A549 (cell line): ENCODE results near the gene RACGAP1. TPM values are rescaled to one million over a fixed set of nuclear protein-coding genes. Genes with fewer than 3 reads are reported as not detected.

Experiments used
- ATAC-seq, 2 experiments: fragments of 200-7000 bp in 1 of 2; fragments of >200 bp in 1 of 2; cut with Nextera tagmentation in 1 of 2; cut with Tn5 transposase in 1 of 2; 3 replicates each; pipeline versions ENCODE4 v1.8.0 to v1.9.1; 2018 to 2020; ENCODE audit warnings: mild to moderate bottlenecking in 1 of 2, moderate library complexity in 1 of 2
- CTCF ChIA-PET: fragments of 300-600 bp; sonication (Branson Sonifier 250); formaldehyde crosslinking; extraction: SDS; loops from one replicate; lab custom pipeline; 2021; ENCODE audit warnings: antibody characterized with exemption, inconsistent platforms; lab: Yijun Ruan, JAX
- POLR2A ChIA-PET: fragments of 350-600 bp; formaldehyde crosslinking; extraction: SDS; loops from one replicate; lab custom pipeline; 2021; ENCODE audit warnings: antibody characterized with exemption, inconsistent platforms; lab: Yijun Ruan, JAX
- DNase-seq, 2 experiments: peaks; one replicate each; pipeline versions ENCODE4 v3.0.0 to v3.0.0-alpha.2; 2011 to 2016; ENCODE audit warnings: low read depth in 1 of 2, low spot score in 1 of 2
- FAIRE-seq: peaks from 2 replicates; lab custom pipeline; 2011; peaks lifted over from hg19 to GRCh38; lab: Jason Lieb, UNC
- H3K27ac ChIP-seq, 2 experiments: fragments of >200 bp; sonication (Bioruptor Twin); formaldehyde crosslinking; 3 replicates each; pipeline ENCODE4 v1.5.1; 2016 to 2017
- H3K4me1 ChIP-seq: fragments of >200 bp; sonication (Bioruptor Twin); formaldehyde crosslinking; 3 replicates; pipeline ENCODE4 v1.6.1; 2016
- H3K4me2 ChIP-seq: fragments of >200 bp; sonication (Bioruptor Twin); formaldehyde crosslinking; 3 replicates; pipeline ENCODE4 v1.6.1; 2016
- H3K4me3 ChIP-seq: fragments of >200 bp; sonication (Bioruptor Twin); formaldehyde crosslinking; 3 replicates; pipeline ENCODE4 v1.5.1; 2016
- H3K9me3 ChIP-seq: fragments of >200 bp; sonication (Bioruptor Twin); formaldehyde crosslinking; 3 replicates; pipeline ENCODE4 v1.6.1; 2016
- ATOH8 ChIP-seq: fragments of 250-450 bp; sonication (Bioruptor Pico); IDR thresholded peaks from 2 replicates; pipeline ENCODE4 v1.5.0; 2020; ENCODE audit warnings: low read depth, mild to moderate bottlenecking, moderate library complexity
- CEBPB ChIP-seq, 2 experiments: fragments of >200 bp in 1 of 2; sonication (Bioruptor Twin) in 1 of 2; formaldehyde crosslinking in 1 of 2; IDR thresholded peaks; 2 replicates each; pipeline ENCODE4 v1.6.1; 2012 to 2016
- EHF ChIP-seq: fragments of 250-450 bp; sonication (Bioruptor Pico); IDR thresholded peaks from 2 replicates; pipeline ENCODE4 v1.5.0; 2020; ENCODE audit warnings: mild to moderate bottlenecking
- FOSL2 ChIP-seq, 2 experiments: fragments of 450-650 bp in 1 of 2; fragments of >200 bp in 1 of 2; sonication (Bioruptor Twin) in 1 of 2; formaldehyde crosslinking; IDR thresholded peaks; 2 replicates each; pipeline versions ENCODE4 v1.5.0 to v1.6.1; 2016 to 2020; ENCODE audit warnings: mild to moderate bottlenecking in 1 of 2, moderate library complexity in 1 of 2
- HOXB5 ChIP-seq: fragments of 250-450 bp; sonication (Bioruptor Pico); IDR thresholded peaks from 2 replicates; pipeline ENCODE4 v1.5.0; 2020; ENCODE audit warnings: mild to moderate bottlenecking, moderate library complexity
- MAFK ChIP-seq: fragments of 450-650 bp; IDR thresholded peaks from 2 replicates; pipeline ENCODE4 v1.6.1; 2014; ENCODE audit not compliant: partially characterized antibody
- MYC ChIP-seq: IDR thresholded peaks from 2 replicates; pipeline ENCODE4 v1.6.1; 2012; ENCODE audit warnings: mild to moderate bottlenecking, inconsistent platforms, low read length, improper control_type of control experiment, borderline replicate concordance
- NFE2L2 ChIP-seq: fragments of 150-350 bp; conservative IDR thresholded peaks from 2 replicates; pipeline ENCODE4 v1.6.1; 2014; ENCODE audit warnings: low read length
- POLR2A ChIP-seq: IDR thresholded peaks from 2 replicates; pipeline ENCODE4 v1.6.1; 2012; ENCODE audit warnings: mild to moderate bottlenecking, low read length
- POLR2AphosphoS2 ChIP-seq: conservative IDR thresholded peaks from 2 replicates; pipeline ENCODE4 v1.6.1; 2012; ENCODE audit warnings: low read length, improper control_type of control experiment, inconsistent platforms
- RAD21 ChIP-seq, 2 experiments: fragments of >200 bp in 1 of 2; sonication (Bioruptor Twin) in 1 of 2; formaldehyde crosslinking in 1 of 2; IDR thresholded peaks in 1 of 2; conservative IDR thresholded peaks in 1 of 2; 2 replicates in 1 of 2; 3 replicates in 1 of 2; pipeline ENCODE4 v1.6.1; 2012 to 2018; ENCODE audit warnings: inconsistent platforms in 1 of 2
- RARB ChIP-seq: fragments of 250-450 bp; sonication (Bioruptor Pico); IDR thresholded peaks from 2 replicates; pipeline ENCODE4 v1.8.0; 2021; ENCODE audit warnings: mild to moderate bottlenecking, moderate library complexity
- RCOR1 ChIP-seq: fragments of 150-350 bp; IDR thresholded peaks from 2 replicates; pipeline ENCODE4 v1.6.1; 2014; ENCODE audit warnings: antibody characterized with exemption, low read length, low read depth
- RFX5 ChIP-seq: fragments of 450-650 bp; IDR thresholded peaks from 2 replicates; pipeline ENCODE4 v1.7.1; 2014; ENCODE audit warnings: antibody characterized with exemption, mild to moderate bottlenecking, moderate library complexity
- TP53 ChIP-seq: fragments of 250-450 bp; sonication (Bioruptor Pico); IDR thresholded peaks from 2 replicates; pipeline ENCODE4 v1.5.0; 2021; ENCODE audit warnings: mild to moderate bottlenecking, moderate library complexity
- ZNF302 ChIP-seq: fragments of 250-450 bp; sonication (Bioruptor Pico); IDR thresholded peaks from 2 replicates; pipeline ENCODE4 v1.9.0; 2021; ENCODE audit warnings: inconsistent platforms, mild to moderate bottlenecking, moderate library complexity
- WGBS: methylation state at CpG from one replicate; pipeline ENCODE4 v1.1.6; 2017; ENCODE audit errors: missing lambda C conversion rate; 5-methylcytosine and 5-hydroxymethylcytosine counted together
- polyA plus RNA-seq, 4 experiments: library from polyadenylated mRNA; depleted of rRNA in 3 of 4; stranded (reverse); fragments of >200 nt; fragmentation: RNase III in 1 of 4; extraction: RNeasy Plus Mini Kit Qiagen cat#74134 plus additional on column Dnase treatment in 1 of 4; gene quantifications; 2 replicates in 3 of 4; 3 replicates in 1 of 4; pipeline ENCODE4 v1.2.3, GENCODE V29; 2011 to 2017
- TF ChIP-seq, protein P1 (sequence below): fragments of 250-450 bp; sonication (Bioruptor Pico); IDR thresholded peaks from 2 replicates; pipeline ENCODE4 v1.5.0; 2021; ENCODE audit warnings: mild to moderate bottlenecking, moderate library complexity, borderline replicate concordance

Gene RACGAP1
- polyA plus RNA-seq, 2 of the 4 experiments (the other 2 are of a cell fraction) = 103 to 107 TPM

DNA sequence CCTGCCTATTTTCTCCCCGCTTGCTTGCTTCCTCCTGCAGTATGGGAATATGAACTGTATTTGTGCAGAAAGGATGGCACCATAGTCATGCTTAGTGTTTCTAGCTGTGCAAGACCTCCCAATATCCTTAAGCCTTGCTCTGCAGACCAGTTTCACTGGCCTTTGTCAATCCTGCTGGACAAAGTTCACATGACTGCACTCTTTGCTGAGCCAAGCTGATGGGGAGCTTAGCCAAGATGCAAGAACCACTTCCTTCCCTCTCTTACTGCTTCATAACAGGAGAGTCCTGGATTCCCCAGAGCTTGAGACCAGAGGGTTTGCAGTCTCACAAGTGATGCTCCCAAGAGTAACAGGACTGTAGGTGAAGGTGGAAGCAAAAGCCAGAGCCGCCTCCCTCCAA, 35.9 kb upstream of the RACGAP1 start:
- peaks cover 15% of the 10 kb centered on the region for H3K4me1 ChIP-seq
- WGBS = 84% methylated on average over 2 of the region's 2 CpGs
- no peak overlapping the region for H3K4me2 ChIP-seq
- no peak for TF ChIP-seq EHF (CRISPR knock-in tag)
- no peak for TF ChIP-seq FOSL2 (IDR thresholded peaks at IDR 0.05)
- TF ChIP-seq FOSL2 (CRISPR knock-in tag; IDR thresholded peaks at IDR 0.05) = no peak
- no peak for TF ChIP-seq HOXB5 (CRISPR knock-in tag)
- ATAC-seq = no peak
- H3K27ac ChIP-seq = no peak overlapping the region
- DNase-seq = no peak
- no peak for FAIRE-seq
- ChIA-PET POLR2A (no interaction called here), CTCF (interaction anchor here (1.0 to 33.6 kb wide), 7 partner anchors 10 to 194 kb away, joined by 3 to 708 read pairs (median 20); partner anchors contain the start of genes AQP5 and AQP6)
- H3K4me3 ChIP-seq = no peak overlapping the region
- H3K9me3 ChIP-seq = no peaks in the 10 kb centered on the region

DNA sequence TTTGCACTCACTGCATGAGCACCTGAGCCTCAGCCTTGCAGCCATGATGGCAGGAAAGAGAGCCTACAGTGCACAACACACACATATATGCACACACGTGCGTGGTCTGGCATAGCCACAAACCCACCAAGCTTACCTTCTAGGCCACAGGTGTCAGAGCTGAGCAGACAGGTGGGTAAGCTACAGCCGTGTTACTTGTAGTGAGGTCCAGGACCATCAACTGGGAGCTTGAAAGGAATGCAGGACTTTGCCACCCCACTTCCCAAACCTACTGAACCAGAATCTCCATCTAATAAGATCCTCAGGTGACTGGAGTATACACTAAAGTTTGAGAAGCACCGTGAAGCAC, 34.8 kb upstream of the RACGAP1 start:
- TF ChIP-seq RFX5 (no peak), MYC (no peak), RARB (CRISPR knock-in tag) (no peak), CEBPB (IDR thresholded peaks at IDR 0.05) (no peak), NFE2L2 (no peak), HOXB5 (CRISPR knock-in tag) (no peak), POLR2AphosphoS2 (no peak), RAD21 (conservative IDR thresholded peaks at IDR 0.05 in 1 of 2, IDR thresholded peaks at IDR 0.05 in 1 of 2) (no peak), RCOR1 (no peak)
- ATAC-seq (no peak), FAIRE-seq (no peak), DNase-seq (no peak)
- Histone ChIP-seq H3K4me2 (no peak overlapping the region), H3K4me1 (peaks cover 18% of the 10 kb centered on the region), H3K9me3 (no peaks in the 10 kb centered on the region), H3K27ac (no peak overlapping the region), H3K4me3 (no peak overlapping the region)
- WGBS = 73% methylated on average over 4 of the region's 4 CpGs
- ChIA-PET POLR2A (no interaction called here), CTCF (interaction anchor here (1.4 to 33.6 kb wide), 7 partner anchors 10 to 255 kb away, joined by 3 to 708 read pairs (median 5); partner anchors contain the start of genes AQP5, AQP6 and COX14)

DNA sequence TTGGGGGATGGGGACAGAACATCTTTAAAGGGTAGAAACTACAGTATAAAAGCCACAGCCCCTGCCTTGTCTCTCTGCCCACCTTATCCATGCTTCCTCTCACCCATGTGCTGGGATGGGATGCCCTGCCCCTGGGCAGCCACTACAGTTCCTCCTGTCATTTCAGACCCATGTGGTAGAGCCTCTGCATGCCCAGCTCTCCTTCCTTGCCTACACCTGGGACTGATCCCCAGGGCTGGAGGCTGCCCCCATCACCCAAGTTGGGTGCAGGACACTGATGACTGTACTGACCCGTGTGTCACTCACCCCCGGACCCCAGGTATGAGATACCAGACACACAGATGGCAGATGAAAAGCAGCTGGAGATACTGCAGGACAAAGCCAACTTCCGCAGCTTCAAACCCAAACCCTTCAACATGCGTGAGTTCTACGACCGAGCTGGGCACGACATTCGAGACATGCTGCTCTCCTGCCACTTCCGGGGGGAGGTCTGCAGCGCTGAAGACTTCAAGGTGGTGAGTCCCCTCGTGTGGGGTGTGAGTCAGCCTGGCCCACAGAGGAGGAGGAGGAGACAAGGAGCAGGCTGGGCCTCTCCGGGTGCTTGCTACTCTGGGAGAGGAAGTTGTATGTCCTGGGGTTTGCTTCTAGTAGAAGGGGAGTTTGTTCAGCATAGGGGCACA, 34.3 kb upstream of the RACGAP1 start:
- H3K4me2 ChIP-seq = no peak overlapping the region
- 69% methylated on average over 12 of the region's 12 CpGs for WGBS
- TF ChIP-seq ZNF302 (no peak), TP53 (no peak), POLR2A (no peak), ATOH8 (CRISPR knock-in tag) (no peak), MAFK (no peak)
- TF ChIP-seq, protein P1, sequence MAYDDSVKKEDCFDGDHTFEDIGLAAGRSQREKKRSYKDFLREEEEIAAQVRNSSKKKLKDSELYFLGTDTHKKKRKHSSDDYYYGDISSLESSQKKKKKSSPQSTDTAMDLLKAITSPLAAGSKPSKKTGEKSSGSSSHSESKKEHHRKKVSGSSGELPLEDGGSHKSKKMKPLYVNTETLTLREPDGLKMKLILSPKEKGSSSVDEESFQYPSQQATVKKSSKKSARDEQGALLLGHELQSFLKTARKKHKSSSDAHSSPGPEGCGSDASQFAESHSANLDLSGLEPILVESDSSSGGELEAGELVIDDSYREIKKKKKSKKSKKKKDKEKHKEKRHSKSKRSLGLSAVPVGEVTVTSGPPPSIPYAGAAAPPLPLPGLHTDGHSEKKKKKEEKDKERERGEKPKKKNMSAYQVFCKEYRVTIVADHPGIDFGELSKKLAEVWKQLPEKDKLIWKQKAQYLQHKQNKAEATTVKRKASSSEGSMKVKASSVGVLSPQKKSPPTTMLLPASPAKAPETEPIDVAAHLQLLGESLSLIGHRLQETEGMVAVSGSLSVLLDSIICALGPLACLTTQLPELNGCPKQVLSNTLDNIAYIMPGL (CRISPR knock-in tag) = no peak
- TF ChIP-seq, all 56 proteins: peak for 0
- no peaks in the 10 kb centered on the region for H3K9me3 ChIP-seq
- ChIA-PET POLR2A (no interaction called here), CTCF (interaction anchor here (1.2 to 33.6 kb wide), 9 partner anchors 10 to 255 kb away, joined by 3 to 708 read pairs (median 5); partner anchors contain the start of genes AQP5, AQP6 and COX14)
- DNase-seq = no peak
- no peak overlapping the region for H3K27ac ChIP-seq
- peaks cover 18% of the 10 kb centered on the region for H3K4me1 ChIP-seq
- no peak for ATAC-seq
- FAIRE-seq = no peak
- no peak overlapping the region for H3K4me3 ChIP-seq
